CD4-positive, alpha-beta T cell (primary cell): ENCODE data around the gene MED14. TPM values are rescaled to one million over a fixed set of nuclear protein-coding genes. Genes with fewer than 3 reads are reported as not detected.

Experiments used
- ATAC-seq: fragments of 200-7000 bp; cut with Tn5 transposase; one replicate; pipeline ENCODE4 v1.10.0; 2022; ENCODE audit warnings: mild to moderate bottlenecking; ENCODE audit not compliant: poor library complexity
- CTCF ChIA-PET: fragments of 350-600 bp; sonication (Branson Sonifier 250); formaldehyde crosslinking; loops from one replicate; lab custom pipeline; 2021; ENCODE audit warnings: antibody characterized with exemption, inconsistent platforms; lab: Charles Lee
- POLR2A ChIA-PET: fragments of 350-600 bp; sonication (Branson Sonifier 250); formaldehyde crosslinking; loops from one replicate; lab custom pipeline; 2021; ENCODE audit warnings: antibody characterized with exemption, inconsistent platforms; lab: Charles Lee
- DNase-seq, 14 experiments: peaks; one replicate each; pipeline ENCODE4 v3.0.0-alpha.2; 2013 to 2020; ENCODE audit warnings: mixed read lengths in 2 of 14
- H3K27ac ChIP-seq, 2 donors: one replicate each; pipeline versions ENCODE4 v1.5.1 to v1.7.0; 2013; ENCODE audit warnings: low read length in 2 of 2, low read depth in 1 of 2, mild to moderate bottlenecking in 1 of 2
- H3K27me3 ChIP-seq, 2 experiments: 1 replicate in 1 of 2; 2 replicates in 1 of 2; pipeline versions ENCODE4 v1.6.1 to v1.7.0; 2013; ENCODE audit warnings: low read length in 2 of 2, control low read depth in 1 of 2, mild to moderate bottlenecking in 1 of 2, moderate library complexity in 1 of 2; ENCODE audit not compliant: insufficient read depth in 2 of 2, control insufficient read depth in 1 of 2
- H3K36me3 ChIP-seq: one replicate; pipeline ENCODE4 v1.6.1; 2013; ENCODE audit warnings: low read length, control low read depth; ENCODE audit not compliant: insufficient read depth
- H3K4me1 ChIP-seq: one replicate; pipeline ENCODE4 v1.6.1; 2013; ENCODE audit warnings: low read length, control low read depth; ENCODE audit not compliant: insufficient read depth
- H3K4me3 ChIP-seq: one replicate; pipeline ENCODE4 v1.5.1; 2013; ENCODE audit warnings: mild to moderate bottlenecking, low read length, moderate library complexity
- H3K9me3 ChIP-seq, 2 experiments: 1 replicate in 1 of 2; 2 replicates in 1 of 2; pipeline versions ENCODE4 v1.6.1 to v1.7.0; 2013; ENCODE audit warnings: low read length in 2 of 2, mild to moderate bottlenecking in 2 of 2, control low read depth in 1 of 2, moderate library complexity in 1 of 2; ENCODE audit not compliant: control insufficient read depth in 1 of 2, insufficient read depth in 1 of 2
- H3K27ac Mint-ChIP-seq: one replicate; pipeline ENCODE4 v1.8.0; 2020; ENCODE audit warnings: mixed read lengths
- H3K27me3 Mint-ChIP-seq: one replicate; pipeline ENCODE4 v1.8.0; 2021; ENCODE audit warnings: mixed read lengths
- H3K36me3 Mint-ChIP-seq: one replicate; pipeline ENCODE4 v1.8.0; 2021; ENCODE audit warnings: low read depth, mixed read lengths
- H3K4me1 Mint-ChIP-seq: one replicate; pipeline ENCODE4 v1.8.0; 2021; ENCODE audit warnings: low read depth, mixed read lengths
- H3K4me3 Mint-ChIP-seq: one replicate; pipeline ENCODE4 v1.8.0; 2020; ENCODE audit warnings: mild to moderate bottlenecking, mixed read lengths
- H3K9me3 Mint-ChIP-seq: one replicate; pipeline ENCODE4 v1.8.0; 2020; ENCODE audit warnings: mixed read lengths
- intact Hi-C, 2 experiments: fragments of 100-400 bp; cut with DNase I in 1 of 2; cut with micrococcal nuclease in 1 of 2; formaldehyde crosslinking; loops; one replicate each; pipeline versions ENCODE4 v1.15.1 to v1.9.0; 2023 to 2025; cut with DNase I, micrococcal nuclease
- total RNA-seq, 174 experiments: library from RNA in 2 of 174; stranded (reverse) in 2 of 174; gene quantifications; one replicate each; pipeline ENCODE4 v1.2.3 and lab custom pipeline; 2021 to 2026
- TF ChIP-seq, protein P1 (sequence below): fragments of 200-600 bp; IDR thresholded peaks from one replicate; pipeline ENCODE4 v1.8.0; 2022; ENCODE audit warnings: antibody characterized with exemption, mild to moderate bottlenecking

MED14 gene
- total RNA-seq, 2 experiments from 2014 or later, result 59.9 to 67.7 TPM

DNA sequence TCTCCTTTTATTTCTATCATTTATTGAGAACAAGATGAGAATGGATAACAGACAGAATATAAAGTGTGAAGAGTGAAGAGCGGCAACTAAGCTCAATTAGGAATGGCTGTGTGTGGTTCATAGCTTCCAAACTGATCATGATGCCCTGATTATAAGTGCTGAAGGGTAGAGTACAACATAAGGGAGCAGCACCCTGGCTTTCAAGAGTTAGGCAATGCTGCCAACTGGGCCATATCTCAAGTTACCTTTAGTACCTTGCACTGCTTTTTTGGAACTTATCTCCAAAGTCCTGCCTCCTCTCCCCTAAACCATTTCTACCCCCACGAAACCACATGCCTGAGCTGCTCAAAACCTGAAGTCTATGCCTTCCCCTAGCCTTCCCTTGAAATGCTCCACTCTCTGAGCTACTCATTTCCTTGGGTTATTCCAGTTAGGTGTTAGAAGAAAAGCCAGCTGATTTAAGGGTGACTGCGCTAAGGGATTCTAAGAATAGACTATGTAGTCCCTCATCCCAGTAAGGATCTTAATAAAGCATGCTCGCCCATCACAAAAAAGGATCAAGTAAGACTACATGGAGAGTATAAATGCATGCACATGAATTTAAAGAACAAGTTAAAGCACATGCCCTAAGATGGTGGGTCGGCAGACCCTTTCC is 29.6 kb downstream of the MED14 start:
- no peak overlapping the region for H3K4me3 ChIP-seq
- Mint-ChIP-seq H3K4me3 (no peak overlapping the region), H3K36me3 (peaks cover 77% of the 10 kb centered on the region), H3K9me3 (no peaks in the 10 kb centered on the region), H3K27ac (no peak overlapping the region), H3K4me1 (no peaks in the 10 kb centered on the region), H3K27me3 (no peaks in the 10 kb centered on the region)
- ChIA-PET CTCF (no interaction called here), POLR2A (no interaction called here)
- ATAC-seq, result no peak
- TF ChIP-seq, protein P1, sequence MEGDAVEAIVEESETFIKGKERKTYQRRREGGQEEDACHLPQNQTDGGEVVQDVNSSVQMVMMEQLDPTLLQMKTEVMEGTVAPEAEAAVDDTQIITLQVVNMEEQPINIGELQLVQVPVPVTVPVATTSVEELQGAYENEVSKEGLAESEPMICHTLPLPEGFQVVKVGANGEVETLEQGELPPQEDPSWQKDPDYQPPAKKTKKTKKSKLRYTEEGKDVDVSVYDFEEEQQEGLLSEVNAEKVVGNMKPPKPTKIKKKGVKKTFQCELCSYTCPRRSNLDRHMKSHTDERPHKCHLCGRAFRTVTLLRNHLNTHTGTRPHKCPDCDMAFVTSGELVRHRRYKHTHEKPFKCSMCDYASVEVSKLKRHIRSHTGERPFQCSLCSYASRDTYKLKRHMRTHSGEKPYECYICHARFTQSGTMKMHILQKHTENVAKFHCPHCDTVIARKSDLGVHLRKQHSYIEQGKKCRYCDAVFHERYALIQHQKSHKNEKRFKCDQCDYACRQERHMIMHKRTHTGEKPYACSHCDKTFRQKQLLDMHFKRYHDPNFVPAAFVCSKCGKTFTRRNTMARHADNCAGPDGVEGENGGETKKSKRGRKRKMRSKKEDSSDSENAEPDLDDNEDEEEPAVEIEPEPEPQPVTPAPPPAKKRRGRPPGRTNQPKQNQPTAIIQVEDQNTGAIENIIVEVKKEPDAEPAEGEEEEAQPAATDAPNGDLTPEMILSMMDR, result no peak
- no peaks in the 10 kb centered on the region for H3K9me3 ChIP-seq
- intact Hi-C loops, result no loop called here
- H3K4me1 ChIP-seq, result no peaks in the 10 kb centered on the region
- H3K27ac ChIP-seq, result no peak overlapping the region
- H3K36me3 ChIP-seq, result peaks cover 49% of the 10 kb centered on the region
- no peak for DNase-seq
- H3K27me3 ChIP-seq, result no peaks in the 10 kb centered on the region

DNA sequence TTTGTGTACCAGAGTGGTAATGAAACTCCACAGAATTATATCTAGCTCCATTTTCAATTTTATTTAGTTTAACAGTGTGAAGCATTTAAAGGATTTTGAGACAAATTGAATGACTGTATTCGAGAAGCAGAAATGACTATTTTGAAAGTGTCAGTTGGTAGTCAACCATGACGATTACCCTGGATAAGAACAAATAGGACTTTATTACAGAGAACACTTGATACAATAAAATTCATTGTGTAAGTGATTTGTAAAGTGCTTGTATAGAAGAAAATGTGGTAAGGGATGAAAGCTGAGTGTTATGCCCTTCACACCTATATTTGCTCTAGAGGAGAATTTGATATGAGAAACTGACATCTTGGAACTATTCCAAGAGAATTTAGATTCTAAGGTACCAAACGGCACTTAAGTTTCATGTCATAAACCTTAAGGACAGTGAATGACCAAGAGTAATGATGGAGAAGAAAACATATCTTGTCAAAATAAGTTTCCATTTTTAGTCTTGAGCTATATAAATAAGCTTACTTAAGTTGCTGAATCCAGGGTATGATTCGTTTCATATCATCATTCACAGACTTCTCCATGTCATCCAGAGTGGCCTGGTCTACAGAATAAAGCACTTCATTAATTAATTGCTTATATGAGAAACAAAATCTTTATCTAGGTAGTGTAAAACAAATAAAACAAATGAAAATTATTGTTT is 34.6 kb downstream of the MED14 start:
- CTCF ChIA-PET, result interaction anchor here (0.6 kb wide), 1 partner anchor 93 kb away, joined by 3 read pairs; no protein-coding TSS in a partner anchor
- H3K27ac ChIP-seq, result no peak overlapping the region
- ATAC-seq, result no peak
- H3K36me3 ChIP-seq, result peaks cover 42% of the 10 kb centered on the region
- TF ChIP-seq, protein P1, result no peak
- Mint-ChIP-seq H3K9me3 (no peaks in the 10 kb centered on the region), H3K4me3 (no peak overlapping the region), H3K4me1 (no peaks in the 10 kb centered on the region), H3K27ac (no peak overlapping the region), H3K27me3 (no peaks in the 10 kb centered on the region), H3K36me3 (peaks cover 76% of the 10 kb centered on the region)
- POLR2A ChIA-PET, result no interaction called here
- H3K27me3 ChIP-seq, result no peaks in the 10 kb centered on the region
- no peak overlapping the region for H3K4me3 ChIP-seq
- DNase-seq, result no peak
- intact Hi-C loops, result no loop called here
- no peaks in the 10 kb centered on the region for H3K4me1 ChIP-seq
- H3K9me3 ChIP-seq, result no peaks in the 10 kb centered on the region

DNA sequence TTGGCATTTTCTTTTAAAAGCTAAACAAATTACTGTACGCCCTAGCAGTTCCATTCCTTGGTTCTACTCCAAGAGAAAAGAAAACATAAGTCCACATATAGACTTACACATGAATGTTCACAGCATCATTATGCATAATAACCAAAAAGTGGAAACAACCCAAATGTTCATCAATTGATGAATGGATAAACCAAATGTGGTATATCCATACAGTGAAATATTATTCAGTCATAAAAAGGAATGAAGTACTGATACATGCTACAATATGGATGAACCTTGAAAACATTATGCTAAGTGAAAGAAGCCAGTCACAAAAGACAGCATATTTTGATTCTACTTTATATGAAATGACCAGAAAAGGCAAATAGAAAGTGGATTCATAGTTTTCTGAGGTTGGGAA is 36.5 kb downstream of the MED14 start:
- no peak overlapping the region for H3K27ac ChIP-seq
- Mint-ChIP-seq H3K4me1 (no peaks in the 10 kb centered on the region), H3K4me3 (no peak overlapping the region), H3K9me3 (no peaks in the 10 kb centered on the region), H3K27ac (no peak overlapping the region), H3K36me3 (peaks cover 72% of the 10 kb centered on the region), H3K27me3 (no peaks in the 10 kb centered on the region)
- no peaks in the 10 kb centered on the region for H3K9me3 ChIP-seq
- POLR2A ChIA-PET, result no interaction called here
- peaks cover 41% of the 10 kb centered on the region for H3K36me3 ChIP-seq
- H3K4me1 ChIP-seq, result no peaks in the 10 kb centered on the region
- intact Hi-C loops, result no loop called here
- CTCF ChIA-PET, result no interaction called here
- no peak for ATAC-seq
- no peak overlapping the region for H3K4me3 ChIP-seq
- no peak for DNase-seq
- TF ChIP-seq, protein P1, result no peak
- H3K27me3 ChIP-seq, result no peaks in the 10 kb centered on the region
